HG03060 (cell line): ENCODE data around the gene HSP90AA1.
"Not testable (repeated sequence)": the region's sequence is repeated elsewhere in the genome, so short reads cannot be mapped to it uniquely, and the experiment has no call there.

Source experiments
- ATAC-seq: cut with Tn5 transposase; IDR thresholded peaks from one replicate; pipeline ENCODE4 v1.9.1; 2021; ENCODE audit warnings: low read depth, moderate number of reproducible peaks; ENCODE audit not compliant: unreplicated experiment

Gene HSP90AA1

DNA sequence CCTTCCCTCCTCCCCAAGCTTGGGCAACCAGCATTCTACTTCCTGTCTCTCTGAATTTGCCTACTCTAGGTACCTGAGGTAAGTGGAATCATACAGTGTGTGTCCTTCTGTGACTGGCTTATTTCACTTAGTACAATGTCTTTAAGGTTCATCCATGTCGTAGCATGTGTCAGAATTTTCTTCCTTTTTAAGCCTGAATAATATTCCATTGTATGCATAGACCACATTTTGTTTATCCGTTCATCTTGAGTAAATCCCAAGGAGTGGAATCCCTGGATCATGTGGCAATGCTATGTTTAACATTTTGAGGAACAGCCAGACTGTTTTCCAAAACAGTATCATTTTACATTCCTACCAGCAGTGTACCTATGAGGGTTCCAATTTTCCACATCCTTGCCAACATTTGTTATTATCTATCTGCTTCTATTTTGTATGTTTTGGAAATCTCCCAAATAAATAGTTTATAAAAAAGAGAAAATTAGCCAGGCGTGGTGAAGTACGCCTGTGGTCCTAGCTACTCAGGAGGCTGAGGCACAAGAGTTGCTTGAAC is 12.4 kb downstream of the HSP90AA1 start:
- no peak for ATAC-seq

- ATAC-seq: no peak
These were observed 15.4 kb downstream of the HSP90AA1 start for GRCh38 chr14:102071283-102071998.

DNA sequence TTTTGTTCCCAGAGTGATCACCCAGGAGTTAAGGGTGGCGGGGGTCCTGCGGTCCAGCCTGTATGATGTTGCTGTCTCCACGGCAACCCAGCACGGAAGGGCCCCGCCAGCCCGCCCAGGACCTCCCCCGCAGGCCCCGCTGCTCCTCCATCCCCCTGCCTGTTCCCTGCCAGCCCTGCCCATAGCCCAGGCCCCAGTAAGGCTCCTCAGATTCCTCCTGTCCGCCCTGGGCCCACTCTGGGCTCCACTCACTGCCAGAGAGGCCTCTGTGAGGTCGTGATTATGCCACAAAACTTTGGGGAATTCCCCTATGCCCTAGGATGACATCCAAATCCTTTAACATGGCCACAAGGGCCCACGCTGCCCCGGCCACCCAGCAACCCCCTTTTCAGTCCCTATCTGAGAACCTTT is 20.8 kb downstream of the HSP90AA1 start:
- no peak for ATAC-seq

GRCh38 chr14:102064590-102064989 is 22.3 kb downstream of the HSP90AA1 start:
- ATAC-seq: not testable (repeated sequence)

DNA sequence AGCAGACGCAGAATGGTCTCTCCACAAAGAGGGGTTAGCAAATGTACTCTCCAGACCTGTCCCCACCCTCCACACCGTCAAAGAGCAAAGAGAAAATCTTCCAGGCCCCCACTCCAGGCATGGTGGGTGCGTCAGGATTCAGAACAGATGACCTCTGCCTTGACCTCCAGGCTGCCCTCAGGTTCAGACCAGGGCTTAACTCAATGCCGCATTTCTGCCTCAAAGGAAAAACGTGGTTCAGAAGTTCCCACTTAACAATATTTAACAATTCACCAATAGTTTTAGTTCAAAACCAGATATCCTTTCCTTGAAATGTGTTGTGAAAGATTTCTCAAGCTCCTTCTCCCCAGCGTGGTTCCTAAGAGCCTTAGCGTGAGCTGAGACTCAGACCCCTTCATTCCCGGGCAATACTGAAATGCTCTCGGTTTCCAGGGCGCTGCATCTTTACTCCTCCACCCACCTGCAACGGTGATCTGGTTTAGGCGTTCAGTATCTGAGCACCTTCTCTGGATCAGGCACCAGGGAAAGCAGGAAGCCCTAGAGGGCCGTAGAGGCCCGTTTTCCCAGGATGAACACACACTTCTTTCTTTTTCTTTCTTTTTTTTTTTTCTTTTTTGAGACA is 22.9 kb downstream of the HSP90AA1 start:
- ATAC-seq: no peak

GRCh38 chr14:102063109-102063807 is 23.6 kb downstream of the HSP90AA1 start:
- no peak for ATAC-seq

GRCh38 chr14:102058961-102059360 is 27.9 kb downstream of the HSP90AA1 start:
- ATAC-seq: no peak

DNA sequence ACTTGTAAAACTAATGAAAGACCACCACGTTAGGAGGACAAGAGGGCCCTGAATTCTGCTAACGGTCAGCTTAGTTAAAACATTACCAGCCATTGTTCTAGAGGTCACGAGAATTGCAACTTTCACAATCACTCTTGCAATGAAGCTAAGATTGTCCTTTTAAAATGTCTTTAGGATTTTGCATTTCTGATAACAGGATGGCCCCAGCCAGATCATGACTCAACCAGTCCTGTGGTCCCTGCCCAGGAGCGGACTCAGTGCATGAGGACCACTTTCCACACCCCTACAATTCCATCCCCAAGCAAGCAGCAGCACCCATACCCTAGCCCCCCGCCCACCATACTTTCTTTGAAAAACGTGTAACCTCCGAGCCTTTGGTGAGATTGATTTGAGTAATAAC is 28.7 kb downstream of the HSP90AA1 start:
- ATAC-seq: no peak

DNA sequence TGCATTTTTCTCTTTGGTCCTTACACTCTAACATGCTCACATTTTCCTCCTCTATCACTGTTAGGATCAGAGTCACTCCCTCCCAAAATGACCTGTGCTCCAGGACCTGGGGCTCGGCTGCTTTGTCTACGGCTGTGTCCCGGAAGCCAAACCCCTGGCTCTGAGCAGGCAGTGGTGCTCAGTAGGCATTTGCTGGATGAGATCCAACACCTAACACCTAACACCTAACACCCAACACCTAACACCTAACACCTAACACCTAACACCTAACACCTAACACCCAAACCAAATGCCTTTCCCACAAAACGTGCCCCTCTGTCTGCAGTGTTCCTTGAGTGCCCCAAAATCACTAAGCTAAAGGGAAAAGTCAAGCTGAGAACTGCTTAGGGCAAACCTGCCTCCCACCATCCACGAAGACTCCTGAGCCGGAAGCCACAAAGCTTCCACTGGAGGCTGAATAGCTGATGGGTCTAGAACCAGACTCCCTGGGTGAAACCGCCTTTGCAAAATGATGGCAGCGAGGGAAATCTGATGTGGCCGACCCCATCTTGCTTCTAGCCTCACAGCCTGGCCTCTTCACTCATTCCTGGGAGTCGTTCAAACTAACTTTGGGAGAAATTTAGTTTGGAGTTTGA is 29.2 kb downstream of the HSP90AA1 start:
- ATAC-seq: no peak

- no peak for ATAC-seq
These were observed 30.0 kb downstream of the HSP90AA1 start for GRCh38 chr14:102056694-102057442.

DNA sequence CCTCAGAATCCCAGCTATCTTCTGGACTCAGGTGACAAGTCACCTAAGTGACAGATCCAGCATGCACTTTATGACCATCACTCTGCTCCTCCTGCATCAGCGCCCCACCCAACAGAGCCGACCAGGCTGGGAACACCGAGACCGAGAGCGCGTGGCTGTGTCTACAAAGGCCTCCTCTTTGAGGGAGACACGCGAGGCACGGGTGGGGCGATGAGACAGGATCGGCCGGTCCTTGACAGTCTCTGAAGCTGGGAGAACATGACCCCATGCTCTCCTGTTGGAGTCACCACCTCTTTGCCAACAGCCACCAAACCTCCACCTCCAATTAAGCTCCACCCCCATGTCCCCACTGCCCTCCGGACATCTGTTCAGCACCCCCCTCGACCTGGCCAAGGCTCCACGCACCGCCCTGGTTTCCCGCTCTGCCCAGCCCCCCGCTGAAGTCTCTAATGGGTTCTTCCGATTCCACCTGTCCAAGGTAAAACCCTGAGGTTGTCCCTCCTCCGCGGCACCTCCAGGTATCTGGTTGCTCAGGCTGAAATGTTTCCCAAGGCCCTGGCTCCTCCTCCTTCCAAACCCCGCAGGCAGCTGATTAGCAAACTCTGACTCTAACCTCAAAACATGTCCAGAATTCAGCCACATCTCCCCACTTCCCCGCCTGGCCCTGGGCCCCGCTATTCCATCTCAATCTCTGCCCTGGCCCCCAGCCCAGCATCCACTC is 31.5 kb downstream of the HSP90AA1 start:
- ATAC-seq: no peak

DNA sequence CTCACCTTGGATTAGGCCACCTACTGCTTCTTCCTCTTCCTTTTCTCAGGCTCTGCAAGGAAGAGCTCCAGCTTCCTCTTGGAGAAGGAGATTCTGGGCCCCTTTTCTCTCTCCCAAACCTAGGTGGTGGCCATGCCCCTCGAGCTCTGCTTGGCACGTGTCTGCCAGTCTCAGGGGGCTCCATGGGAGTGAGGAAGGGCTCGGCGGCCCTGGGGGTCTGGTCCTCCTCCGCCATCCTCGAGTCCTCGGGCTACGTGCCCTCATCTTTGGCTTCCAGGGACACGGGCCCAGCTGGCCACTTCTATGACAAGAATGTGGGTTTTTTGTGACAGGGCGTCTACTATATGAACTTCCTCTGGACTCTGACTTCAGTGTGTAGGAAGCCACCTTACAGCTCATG is 34.3 kb downstream of the HSP90AA1 start:
- ATAC-seq: no peak

GRCh38 chr14:102050625-102051024 is 36.2 kb downstream of the HSP90AA1 start:
- ATAC-seq: no peak

DNA sequence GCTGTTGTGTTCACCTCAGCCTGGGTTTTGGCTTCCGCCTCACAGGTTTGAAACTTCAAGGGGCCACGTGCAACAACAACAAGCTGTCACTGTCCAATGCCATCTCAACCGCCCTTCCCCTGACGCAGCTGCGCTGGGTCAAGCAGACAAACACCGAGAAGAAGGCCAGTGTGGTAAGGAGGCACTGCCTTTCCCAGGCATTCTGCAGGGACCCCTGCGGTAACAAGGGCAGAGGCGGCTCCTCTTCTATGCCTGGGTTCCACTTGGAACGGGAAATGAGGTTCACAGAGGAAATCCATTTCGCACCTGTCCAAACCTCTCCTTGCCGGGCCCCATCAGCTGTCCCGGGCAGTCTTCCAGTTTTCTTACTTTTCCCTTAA is 36.8 kb downstream of the HSP90AA1 start:
- no peak for ATAC-seq

- ATAC-seq: no peak
These were observed 37.4 kb downstream of the HSP90AA1 start for GRCh38 chr14:102049258-102050025.

- ATAC-seq: no peak
These were observed 38.9 kb downstream of the HSP90AA1 start for GRCh38 chr14:102047808-102048540.

DNA sequence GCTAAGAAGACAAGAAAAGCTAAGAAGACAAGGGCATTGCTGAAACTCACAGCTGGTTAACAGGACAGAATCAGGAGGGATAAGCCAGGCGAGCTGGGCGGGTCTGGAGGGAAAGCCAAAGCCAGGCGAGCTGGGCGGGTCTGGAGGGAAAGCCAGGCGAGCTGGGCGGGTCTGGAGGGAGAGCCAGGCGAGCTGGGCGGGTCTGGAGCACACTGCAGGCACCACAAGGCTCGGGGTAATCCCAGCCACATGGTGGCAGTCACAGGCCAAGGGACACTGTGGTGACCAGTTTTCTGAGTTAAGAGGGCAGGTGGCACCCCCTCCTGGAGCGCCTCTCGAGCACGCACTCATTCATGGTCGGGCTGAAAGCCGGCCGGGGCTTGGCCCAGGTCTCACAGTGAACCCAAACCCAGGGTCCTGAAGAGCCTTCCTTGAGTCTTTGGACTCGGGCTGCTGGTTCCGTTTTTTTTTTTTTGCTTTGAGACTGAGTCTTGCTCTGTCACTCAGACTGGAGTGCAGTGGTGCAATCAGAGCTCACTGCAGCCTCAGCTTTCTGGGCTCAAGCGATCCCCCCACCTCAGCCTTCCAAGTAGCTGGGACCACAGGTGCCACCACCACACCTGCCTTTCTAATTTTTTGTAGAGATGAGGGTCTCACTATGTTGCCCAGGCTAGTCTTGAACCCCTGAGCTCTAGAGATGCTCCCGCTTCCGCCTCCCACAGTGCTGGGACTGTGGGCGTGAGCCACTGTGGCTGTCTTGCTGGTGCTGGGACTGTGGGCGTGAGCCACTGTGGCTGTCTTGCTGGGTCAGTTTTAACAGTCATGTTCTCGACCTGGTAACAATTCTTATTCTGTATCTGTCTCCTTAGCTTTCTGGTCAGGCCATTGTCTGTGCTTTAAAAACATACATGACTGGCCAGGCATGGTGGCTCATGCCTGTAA is 40.2 kb downstream of the HSP90AA1 start:
- no peak for ATAC-seq
